ENCODE measurements around the gene SREK1IP1. TPM values are rescaled to one million over a fixed set of nuclear protein-coding genes. Genes with fewer than 3 reads are reported as not detected.

The SREK1IP1 gene
- total RNA-seq, 1 experiment from 2014 or later: 21.9 TPM

GRCh38 chr5:64742821-64743220 lies 25.7 kb downstream of the SREK1IP1 start:
- Histone ChIP-seq H3K36me3 (ENCODE audit: control insufficient read depth, insufficient read depth, low read length) (no peaks in the 10 kb centered on the region; the same call in none of the 2 replicates), H3K27me3 (replicated peaks; ENCODE audit: control insufficient read depth, insufficient read depth, low read length) (no peaks in the 10 kb centered on the region), H3K4me3 (ENCODE audit: low read depth, low read length) (no peak overlapping the region), H3K9me3 (no peaks in the 10 kb centered on the region), H3K4me1 (no peaks in the 10 kb centered on the region)
- Mint-ChIP-seq H3K27ac (ENCODE audit: unreplicated experiment) (no peak overlapping the region), H3K9me3 (ENCODE audit: unreplicated experiment) (no peaks in the 10 kb centered on the region), H3K4me1 (ENCODE audit: low read depth, unreplicated experiment) (no peaks in the 10 kb centered on the region), H3K4me3 (ENCODE audit: unreplicated experiment) (no peak overlapping the region), H3K27me3 (ENCODE audit: insufficient read depth, unreplicated experiment) (no peaks in the 10 kb centered on the region), H3K36me3 (ENCODE audit: insufficient read depth, unreplicated experiment) (no peaks in the 10 kb centered on the region)
- ChIA-PET CTCF (no interaction called here), POLR2A (no interaction called here)
- no TSS peak for BruUV-seq (replicated peaks)
- intact Hi-C loops (cut with micrococcal nuclease; ENCODE audit: unreplicated experiment): no loop called here
- no peak for DNase-seq
- TF ChIP-seq CTCF (IDR thresholded peaks at IDR 0.05; ENCODE audit: insufficient read depth in 1 of 2, low read depth in 1 of 2, low read length in 1 of 2, severe bottlenecking in 1 of 2, unreplicated experiment in 1 of 2): no peak

GRCh38 chr5:64742411-64742810 lies 26.1 kb downstream of the SREK1IP1 start:
- no peaks in the 10 kb centered on the region for H3K36me3 Mint-ChIP-seq (ENCODE audit: insufficient read depth, unreplicated experiment)
- H3K4me1 Mint-ChIP-seq (ENCODE audit: low read depth, unreplicated experiment): no peaks in the 10 kb centered on the region
- no peaks in the 10 kb centered on the region for H3K9me3 Mint-ChIP-seq (ENCODE audit: unreplicated experiment)
- BruUV-seq (replicated peaks): no TSS peak
- H3K4me3 ChIP-seq (ENCODE audit: low read depth, low read length): no peak overlapping the region
- TF ChIP-seq CTCF (IDR thresholded peaks at IDR 0.05; ENCODE audit: insufficient read depth in 1 of 2, low read depth in 1 of 2, low read length in 1 of 2, severe bottlenecking in 1 of 2, unreplicated experiment in 1 of 2): no peak
- H3K27me3 Mint-ChIP-seq (ENCODE audit: insufficient read depth, unreplicated experiment): no peaks in the 10 kb centered on the region
- H3K27ac Mint-ChIP-seq (ENCODE audit: unreplicated experiment): no peak overlapping the region
- ChIA-PET POLR2A (no interaction called here), CTCF (no interaction called here)
- H3K9me3 ChIP-seq: no peaks in the 10 kb centered on the region
- H3K36me3 ChIP-seq (ENCODE audit: control insufficient read depth, insufficient read depth, low read length): no peaks in the 10 kb centered on the region; the same call in none of the 2 replicates
- intact Hi-C loops (cut with micrococcal nuclease; ENCODE audit: unreplicated experiment): no loop called here
- no peak for DNase-seq
- H3K27me3 ChIP-seq (replicated peaks; ENCODE audit: control insufficient read depth, insufficient read depth, low read length): no peaks in the 10 kb centered on the region
- H3K4me1 ChIP-seq: no peaks in the 10 kb centered on the region
- no peak overlapping the region for H3K4me3 Mint-ChIP-seq (ENCODE audit: unreplicated experiment)

- Histone ChIP-seq H3K9me3 (no peaks in the 10 kb centered on the region), H3K4me3 (ENCODE audit: low read depth, low read length) (no peak overlapping the region), H3K36me3 (ENCODE audit: control insufficient read depth, insufficient read depth, low read length) (peaks cover 2% of the 10 kb centered on the region; the same call in 1 of the 2 replicates), H3K4me1 (peaks cover 10% of the 10 kb centered on the region), H3K27me3 (replicated peaks; ENCODE audit: control insufficient read depth, insufficient read depth, low read length) (no peaks in the 10 kb centered on the region)
- Mint-ChIP-seq H3K27me3 (ENCODE audit: insufficient read depth, unreplicated experiment) (no peaks in the 10 kb centered on the region), H3K36me3 (ENCODE audit: insufficient read depth, unreplicated experiment) (peaks cover 10% of the 10 kb centered on the region), H3K27ac (ENCODE audit: unreplicated experiment) (no peak overlapping the region), H3K9me3 (ENCODE audit: unreplicated experiment) (peaks cover 23% of the 10 kb centered on the region), H3K4me1 (ENCODE audit: low read depth, unreplicated experiment) (peaks cover 29% of the 10 kb centered on the region), H3K4me3 (ENCODE audit: unreplicated experiment) (no peak overlapping the region)
- intact Hi-C loops (cut with micrococcal nuclease; ENCODE audit: unreplicated experiment): no loop called here
- no peak for DNase-seq
- ChIA-PET POLR2A (no interaction called here), CTCF (no interaction called here)
- TF ChIP-seq CTCF (IDR thresholded peaks at IDR 0.05; ENCODE audit: insufficient read depth in 1 of 2, low read depth in 1 of 2, low read length in 1 of 2, severe bottlenecking in 1 of 2, unreplicated experiment in 1 of 2): no peak
- no TSS peak for BruUV-seq (replicated peaks)
Observed at GRCh38 chr5:64727150-64727549, 41.3 kb downstream of the SREK1IP1 start.

All from Caco-2 (cell line).